Neural crest cell (in vitro differentiated cells): ENCODE results near the gene ADAMTS15. TPM values are rescaled to one million over a fixed set of nuclear protein-coding genes. Genes with fewer than 3 reads are reported as not detected.

Source experiments
- DNase-seq: peaks from one replicate; pipeline ENCODE4 v3.0.0; 2021; ENCODE audit warnings: low read depth, mixed read lengths, low spot score
- H3K27ac Mint-ChIP-seq: one replicate; pipeline ENCODE4 v1.8.0; 2021; ENCODE audit warnings: mild to moderate bottlenecking, mixed read lengths; ENCODE audit not compliant: unreplicated experiment
- H3K27me3 Mint-ChIP-seq: 2 replicates; pipeline ENCODE4 v1.8.0; 2021; ENCODE audit warnings: low read depth, mild to moderate bottlenecking, mixed read lengths
- H3K36me3 Mint-ChIP-seq: 2 replicates; pipeline ENCODE4 v1.8.0; 2021; ENCODE audit warnings: low read depth, mild to moderate bottlenecking, mixed read lengths
- H3K4me1 Mint-ChIP-seq: 2 replicates; pipeline ENCODE4 v1.8.0; 2021; ENCODE audit warnings: mixed read lengths
- H3K4me3 Mint-ChIP-seq: one replicate; pipeline ENCODE4 v1.8.0; 2021; ENCODE audit warnings: mild to moderate bottlenecking, mixed read lengths
- H3K9me3 Mint-ChIP-seq: 2 replicates; pipeline ENCODE4 v1.8.0; 2021; ENCODE audit warnings: mixed read lengths
- total RNA-seq: library from RNA; stranded (reverse); gene quantifications from 2 replicates; pipeline ENCODE4 v1.2.1, GENCODE V29; 2021
- TF ChIP-seq, protein P1 (sequence below): fragments of 200-600 bp; sonication (generic); conservative IDR thresholded peaks from 2 replicates; pipeline ENCODE4 v1.5.0; 2021; ENCODE audit warnings: antibody characterized with exemption, mild to moderate bottlenecking

Gene ADAMTS15
- total RNA-seq, 1 donor from 2014 or later: 7.7 TPM

GRCh38 chr11:130403967-130404366 is 44.5 kb upstream of the ADAMTS15 start:
- TF ChIP-seq, protein P1, sequence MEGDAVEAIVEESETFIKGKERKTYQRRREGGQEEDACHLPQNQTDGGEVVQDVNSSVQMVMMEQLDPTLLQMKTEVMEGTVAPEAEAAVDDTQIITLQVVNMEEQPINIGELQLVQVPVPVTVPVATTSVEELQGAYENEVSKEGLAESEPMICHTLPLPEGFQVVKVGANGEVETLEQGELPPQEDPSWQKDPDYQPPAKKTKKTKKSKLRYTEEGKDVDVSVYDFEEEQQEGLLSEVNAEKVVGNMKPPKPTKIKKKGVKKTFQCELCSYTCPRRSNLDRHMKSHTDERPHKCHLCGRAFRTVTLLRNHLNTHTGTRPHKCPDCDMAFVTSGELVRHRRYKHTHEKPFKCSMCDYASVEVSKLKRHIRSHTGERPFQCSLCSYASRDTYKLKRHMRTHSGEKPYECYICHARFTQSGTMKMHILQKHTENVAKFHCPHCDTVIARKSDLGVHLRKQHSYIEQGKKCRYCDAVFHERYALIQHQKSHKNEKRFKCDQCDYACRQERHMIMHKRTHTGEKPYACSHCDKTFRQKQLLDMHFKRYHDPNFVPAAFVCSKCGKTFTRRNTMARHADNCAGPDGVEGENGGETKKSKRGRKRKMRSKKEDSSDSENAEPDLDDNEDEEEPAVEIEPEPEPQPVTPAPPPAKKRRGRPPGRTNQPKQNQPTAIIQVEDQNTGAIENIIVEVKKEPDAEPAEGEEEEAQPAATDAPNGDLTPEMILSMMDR: no peak
- Mint-ChIP-seq H3K4me3 (no peak overlapping the region), H3K27ac (no peak overlapping the region), H3K9me3 (no peaks in the 10 kb centered on the region), H3K36me3 (no peaks in the 10 kb centered on the region), H3K27me3 (peaks cover 10% of the 10 kb centered on the region), H3K4me1 (peaks cover 11% of the 10 kb centered on the region)
- no peak for DNase-seq

DNA sequence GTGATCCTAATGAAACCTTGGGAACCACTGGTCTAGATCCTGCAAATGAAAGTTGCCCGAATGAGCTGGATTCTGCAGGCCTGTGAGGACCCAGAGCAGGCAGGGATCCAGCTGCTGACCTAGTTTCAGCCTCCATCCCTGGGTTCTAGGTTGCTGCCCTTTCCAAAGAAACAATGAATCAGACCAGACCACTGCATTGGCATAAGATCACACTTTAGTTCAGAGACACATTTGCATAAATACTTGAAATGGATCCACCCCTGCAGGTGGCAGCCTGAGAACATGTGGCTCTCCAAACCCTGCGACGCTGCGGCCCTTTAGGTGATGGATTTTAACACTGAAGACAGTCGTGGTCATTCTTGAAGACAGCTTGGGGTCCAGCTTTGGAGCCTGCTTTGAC is 43.7 kb upstream of the ADAMTS15 start:
- no peak for DNase-seq
- Mint-ChIP-seq H3K27ac (no peak overlapping the region), H3K27me3 (peaks cover 14% of the 10 kb centered on the region), H3K36me3 (no peaks in the 10 kb centered on the region), H3K9me3 (no peaks in the 10 kb centered on the region), H3K4me3 (no peak overlapping the region), H3K4me1 (peaks cover 11% of the 10 kb centered on the region)
- TF ChIP-seq, protein P1: no peak

- H3K9me3 Mint-ChIP-seq: no peaks in the 10 kb centered on the region
- no peak for DNase-seq
- no peaks in the 10 kb centered on the region for H3K36me3 Mint-ChIP-seq
- TF ChIP-seq, protein P1: no peak
- H3K4me1 Mint-ChIP-seq: peaks cover 5% of the 10 kb centered on the region
- H3K27ac Mint-ChIP-seq: no peak overlapping the region
- H3K4me3 Mint-ChIP-seq: no peak overlapping the region
- peaks cover 16% of the 10 kb centered on the region for H3K27me3 Mint-ChIP-seq
These were observed 43.0 kb upstream of the ADAMTS15 start for GRCh38 chr11:130405428-130405827.

- DNase-seq: no peak
- H3K27me3 Mint-ChIP-seq: peaks cover 16% of the 10 kb centered on the region
- H3K4me1 Mint-ChIP-seq: no peaks in the 10 kb centered on the region
- H3K4me3 Mint-ChIP-seq: no peak overlapping the region
- no peaks in the 10 kb centered on the region for H3K36me3 Mint-ChIP-seq
- H3K9me3 Mint-ChIP-seq: no peaks in the 10 kb centered on the region
- H3K27ac Mint-ChIP-seq: no peak overlapping the region
- TF ChIP-seq, protein P1: no peak
These were observed 40.5 kb upstream of the ADAMTS15 start for GRCh38 chr11:130407978-130408377.

DNA sequence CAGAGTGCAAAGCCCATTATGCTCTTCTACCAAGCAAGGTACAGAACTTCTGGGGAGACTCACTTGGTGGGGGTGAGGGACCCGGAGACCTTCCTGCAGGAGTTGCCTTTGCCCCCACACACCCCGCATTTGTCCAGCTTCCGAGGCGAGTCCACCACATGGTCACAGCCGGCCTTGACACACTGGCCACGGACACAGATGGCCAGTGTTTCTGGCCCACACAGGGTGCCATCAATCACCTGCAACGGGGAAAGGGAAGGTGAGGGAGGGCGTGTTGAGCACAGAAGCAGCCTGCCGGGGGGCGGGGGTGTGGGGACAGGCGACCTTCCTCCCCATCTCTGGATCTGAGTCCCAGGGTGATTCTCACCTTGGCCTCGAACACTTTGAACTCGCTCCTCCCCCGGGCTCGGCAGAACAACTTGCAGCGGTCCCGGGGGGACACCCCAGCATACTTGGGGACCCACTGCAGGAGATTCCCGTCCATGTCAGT is 40.0 kb upstream of the ADAMTS15 start:
- H3K4me1 Mint-ChIP-seq: no peaks in the 10 kb centered on the region

More for the DNA sequence above, 40.0 kb upstream of the ADAMTS15 start:
- DNase-seq: no peak
- H3K27ac Mint-ChIP-seq: no peak overlapping the region
- no peaks in the 10 kb centered on the region for H3K36me3 Mint-ChIP-seq
- peaks cover 13% of the 10 kb centered on the region for H3K27me3 Mint-ChIP-seq
- H3K4me3 Mint-ChIP-seq: no peak overlapping the region
- TF ChIP-seq, protein P1: no peak
- no peaks in the 10 kb centered on the region for H3K9me3 Mint-ChIP-seq
